GM19395 (cell line): ENCODE measurements around the gene PARD6B.
"Not testable (repeated sequence)": the region's sequence is repeated elsewhere in the genome, so short reads cannot be mapped to it uniquely, and the experiment has no call there.

Experiments used
- ATAC-seq: cut with Tn5 transposase; IDR thresholded peaks from one replicate; pipeline ENCODE4 v1.9.1; 2021; ENCODE audit warnings: mild to moderate bottlenecking, moderate library complexity; ENCODE audit not compliant: unreplicated experiment

PARD6B gene

DNA sequence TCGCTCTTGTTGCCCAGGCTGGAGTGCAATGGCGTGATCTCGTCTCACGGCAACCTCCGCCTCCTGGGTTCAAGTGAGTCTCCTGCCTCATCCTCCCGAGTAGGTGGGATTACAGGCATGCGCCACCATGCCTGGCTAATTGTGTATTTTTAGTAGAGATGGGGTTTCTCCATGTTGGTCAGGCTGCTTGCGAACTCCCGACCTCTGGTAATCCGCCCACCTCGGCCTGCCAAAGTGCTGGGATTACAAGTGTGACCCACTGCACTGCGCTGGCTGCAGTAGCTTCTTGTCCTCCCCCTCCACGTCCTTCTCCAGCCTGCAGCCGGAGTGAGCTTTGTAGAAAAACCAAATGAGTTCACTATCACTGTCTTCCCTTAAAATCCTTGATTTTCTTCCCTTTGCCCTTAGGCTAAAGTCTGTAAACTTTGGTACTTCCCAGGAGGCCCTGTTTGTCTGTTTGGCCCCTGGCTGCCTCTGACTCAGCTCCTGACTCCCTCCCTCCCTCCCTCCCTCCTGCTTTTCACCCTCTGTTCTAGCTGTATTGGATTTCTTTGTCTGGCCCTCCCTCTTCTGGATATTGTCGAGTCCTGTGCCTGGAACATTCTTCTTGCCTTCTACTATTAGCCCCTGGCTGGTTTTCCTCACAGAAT lies 12.9 kb downstream of the PARD6B start:
- no peak for ATAC-seq

- ATAC-seq: no peak
Measured at GRCh38 chr20:50745634-50746137, 14.3 kb downstream of the PARD6B start.

DNA sequence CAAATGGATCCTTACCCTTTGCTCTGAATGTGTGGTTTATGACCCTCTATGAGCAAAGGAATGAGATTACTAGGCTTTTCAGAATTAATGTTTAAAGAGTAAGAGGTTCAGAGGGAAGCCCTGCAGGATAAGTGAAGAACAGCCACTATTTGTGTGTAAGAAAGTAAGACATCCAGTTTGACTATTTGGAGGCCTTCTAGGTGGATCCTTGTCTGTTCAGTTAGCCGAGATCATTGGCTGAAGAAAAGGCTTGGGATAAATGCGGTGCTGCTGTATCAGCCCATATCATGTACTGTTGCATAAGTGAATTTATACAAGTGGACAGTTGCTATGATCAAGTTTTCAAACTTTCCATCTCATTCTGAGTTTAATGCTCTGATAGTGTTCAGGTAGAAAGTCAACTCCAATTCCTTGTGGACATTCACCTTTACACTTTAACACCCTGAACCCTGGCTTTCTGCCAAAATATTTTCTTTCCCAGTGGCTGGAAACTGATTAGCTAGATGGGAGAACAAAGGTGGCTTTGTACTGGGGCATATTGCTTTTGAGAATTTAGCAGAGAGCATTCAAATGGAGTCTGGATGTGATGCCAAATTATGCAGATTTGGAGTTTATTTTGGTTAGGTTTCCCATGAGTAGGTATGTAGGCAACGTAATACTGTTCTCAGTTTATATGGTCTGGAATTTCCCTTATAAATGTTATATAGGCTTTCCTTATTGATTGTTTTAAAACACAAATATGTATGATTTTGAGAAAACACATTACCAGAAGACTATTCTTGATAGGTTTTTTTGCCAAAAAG lies 15.0 kb downstream of the PARD6B start:
- ATAC-seq: no peak

- no peak for ATAC-seq
Measured at GRCh38 chr20:50747275-50747674, 15.9 kb downstream of the PARD6B start.

DNA sequence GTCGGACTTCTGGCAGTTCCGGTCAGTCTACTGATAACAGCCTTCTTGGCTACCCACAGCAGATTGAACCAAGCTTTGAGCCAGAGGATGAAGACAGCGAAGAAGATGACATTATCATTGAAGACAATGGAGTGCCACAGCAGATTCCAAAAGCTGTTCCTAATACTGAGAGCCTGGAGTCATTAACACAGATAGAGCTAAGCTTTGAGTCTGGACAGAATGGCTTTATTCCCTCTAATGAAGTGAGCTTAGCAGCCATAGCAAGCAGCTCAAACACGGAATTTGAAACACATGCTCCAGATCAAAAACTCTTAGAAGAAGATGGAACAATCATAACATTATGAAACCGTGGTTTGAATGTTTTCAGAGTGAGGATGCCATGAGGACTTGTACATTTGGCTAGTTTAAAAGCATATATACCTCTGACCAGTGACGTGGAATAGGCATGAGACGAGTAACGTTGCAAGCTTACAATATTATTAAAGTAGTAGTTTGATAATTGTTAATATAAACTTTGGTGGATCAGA lies 18.8 kb downstream of the PARD6B start:
- ATAC-seq: no peak

DNA sequence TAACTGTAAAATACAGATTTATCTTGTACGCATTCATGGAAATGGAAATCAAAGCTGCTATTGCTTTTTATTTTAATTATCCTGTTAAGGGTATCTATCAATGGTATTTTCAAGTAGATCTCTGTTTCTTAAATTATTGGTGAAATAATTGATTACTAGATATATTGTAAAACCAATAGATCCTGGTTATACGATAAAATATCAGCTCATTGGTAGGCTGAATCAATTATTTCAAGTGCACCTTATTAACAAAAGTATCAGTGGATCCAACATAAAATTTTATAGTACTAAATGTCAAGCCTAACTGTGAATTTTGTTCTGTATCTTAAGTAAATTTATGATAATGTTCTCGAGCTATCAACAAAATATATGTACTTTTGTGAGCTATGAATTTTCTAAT lies 21.8 kb downstream of the PARD6B start:
- ATAC-seq: no peak

- ATAC-seq: no peak
Measured at GRCh38 chr20:50754420-50754819, 23.0 kb downstream of the PARD6B start.

DNA sequence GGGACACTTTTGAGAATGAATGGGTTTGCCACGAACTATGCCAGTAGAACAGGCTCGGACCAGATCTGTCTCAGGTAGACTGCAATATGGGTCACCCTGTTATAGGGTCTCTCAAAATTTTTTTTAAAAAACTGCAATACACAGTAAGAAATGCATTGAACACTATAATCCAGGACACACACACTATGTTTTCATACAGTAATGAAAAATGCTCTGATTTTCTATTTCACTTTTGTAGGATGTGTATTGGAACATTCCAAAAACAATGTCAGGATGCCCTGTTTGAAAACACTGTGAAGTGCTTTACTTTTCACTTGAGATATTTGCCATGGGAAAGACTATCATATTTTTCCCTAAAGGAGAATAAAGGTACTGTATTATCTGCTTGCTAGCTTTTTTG lies 25.1 kb downstream of the PARD6B start:
- ATAC-seq: no peak

- no peak for ATAC-seq
Measured at GRCh38 chr20:50758469-50758868, 27.1 kb downstream of the PARD6B start.

DNA sequence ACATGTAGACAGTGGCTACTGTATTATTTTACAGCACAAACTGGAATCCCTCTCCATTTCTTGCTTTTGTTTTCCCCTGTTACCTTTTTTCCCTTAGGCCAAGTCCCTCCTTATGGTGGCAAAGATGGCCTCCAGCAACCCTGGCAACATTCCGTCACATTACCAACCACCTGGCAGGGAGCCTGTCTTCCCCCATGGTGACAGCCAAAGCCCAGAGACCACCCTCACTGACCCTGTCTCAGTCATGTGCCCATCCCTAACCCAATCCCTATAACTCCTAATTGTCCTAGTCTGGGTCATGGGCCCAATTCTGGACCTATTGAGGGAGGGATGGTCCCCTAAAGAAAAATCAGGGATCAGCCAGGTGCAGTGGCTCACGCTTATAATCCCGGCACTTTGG lies 27.6 kb downstream of the PARD6B start:
- no peak for ATAC-seq

- ATAC-seq: no peak
Measured at GRCh38 chr20:50759678-50760077, 28.3 kb downstream of the PARD6B start.

DNA sequence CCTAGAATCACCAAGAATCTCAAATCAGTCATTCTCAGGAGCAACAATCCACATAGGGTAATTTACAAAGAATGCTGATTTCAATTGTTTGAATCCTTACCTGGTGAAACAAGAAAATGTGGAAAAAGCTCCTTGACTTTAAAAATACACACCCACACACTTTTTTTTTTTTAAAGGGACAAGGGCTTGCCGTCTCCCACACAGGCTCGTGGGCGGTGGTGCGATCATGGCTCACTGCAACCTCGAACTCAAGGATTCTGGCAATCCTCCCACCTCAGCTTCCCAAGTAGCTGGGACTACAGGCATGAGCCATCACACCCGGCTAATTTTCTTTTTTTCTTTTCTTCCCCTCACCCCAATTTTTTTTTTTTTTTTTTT lies 30.7 kb downstream of the PARD6B start:
- ATAC-seq: no peak

DNA sequence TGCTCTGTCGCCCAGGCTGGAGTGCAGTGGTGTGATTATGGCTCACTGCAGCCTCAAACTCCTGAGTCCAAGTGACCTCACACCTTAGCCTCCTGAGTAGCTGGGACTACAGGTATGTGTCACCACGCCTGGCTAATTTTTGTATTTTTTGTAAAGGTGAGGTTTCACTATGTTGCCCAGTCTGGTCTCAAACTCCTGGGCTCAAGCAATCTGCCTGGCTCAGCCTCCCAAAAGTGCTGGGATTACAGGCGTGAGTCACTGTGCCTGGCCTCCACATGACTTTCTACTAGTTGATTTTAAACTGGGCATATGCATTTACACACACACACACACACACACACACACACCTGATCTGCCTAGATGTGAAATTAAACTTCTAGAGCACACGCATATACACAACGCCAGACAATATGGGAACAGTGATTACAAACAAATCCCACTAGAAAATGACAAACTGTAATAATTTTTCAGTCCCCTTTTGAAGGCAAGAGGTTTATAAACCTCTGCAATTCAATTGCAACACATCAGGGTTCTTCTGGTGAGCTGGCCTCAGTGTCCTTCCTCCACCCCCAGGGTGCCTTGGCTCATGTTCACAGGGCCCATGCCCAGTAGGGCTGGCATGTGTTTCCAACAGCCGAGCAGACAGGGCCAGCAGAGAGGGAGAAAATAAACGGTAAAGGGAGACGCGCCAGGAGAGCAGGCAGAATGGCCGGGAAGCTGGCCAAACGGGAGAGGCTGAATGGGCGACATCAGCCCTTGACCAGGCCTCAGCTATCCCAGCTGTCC lies 31.2 kb downstream of the PARD6B start:
- ATAC-seq: no peak

- ATAC-seq: not testable (repeated sequence)
Measured at GRCh38 chr20:50763550-50764458, 32.4 kb downstream of the PARD6B start.

DNA sequence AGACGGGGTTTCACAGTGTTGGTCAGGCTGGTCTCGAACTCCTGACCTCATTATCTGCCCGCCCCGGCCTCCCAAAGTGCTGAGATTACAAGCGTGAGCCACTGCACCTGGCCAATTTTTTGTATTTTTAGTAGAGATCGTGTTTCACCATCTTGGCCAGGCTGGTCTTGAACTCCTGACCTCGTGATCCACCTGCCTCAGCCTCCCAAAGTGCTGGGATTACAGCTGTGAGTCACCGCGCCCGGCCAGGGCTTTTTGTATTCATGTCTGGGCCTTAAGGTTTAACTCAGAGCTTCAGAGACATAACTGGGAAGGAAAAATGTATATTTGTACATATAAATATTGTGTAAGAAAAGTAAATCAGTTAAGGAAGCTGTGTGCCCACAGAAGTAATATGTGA lies 33.9 kb downstream of the PARD6B start:
- not testable (repeated sequence) for ATAC-seq

DNA sequence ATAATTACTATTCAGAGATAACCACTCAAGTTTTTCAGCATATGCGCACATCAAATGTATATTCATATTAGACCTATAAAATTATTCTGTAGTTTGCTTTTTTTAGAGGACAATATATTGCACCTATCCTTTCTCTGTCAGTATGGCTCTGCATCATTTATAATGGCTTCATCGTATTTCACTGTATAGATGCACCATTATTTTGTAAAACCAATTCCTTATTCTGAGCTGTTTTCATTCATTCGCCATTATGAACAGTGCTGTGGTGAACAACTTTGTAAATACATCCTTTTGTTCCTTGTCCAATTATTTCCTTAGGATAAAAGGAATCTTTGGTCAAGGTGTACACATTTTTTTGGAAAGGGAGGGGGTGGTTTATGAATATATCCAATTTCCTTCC lies 34.3 kb downstream of the PARD6B start:
- ATAC-seq: no peak

GRCh38 chr20:50766955-50767809 lies 35.8 kb downstream of the PARD6B start:
- ATAC-seq: not testable (repeated sequence)

GRCh38 chr20:50768991-50769390 lies 37.6 kb downstream of the PARD6B start:
- not testable (repeated sequence) for ATAC-seq

DNA sequence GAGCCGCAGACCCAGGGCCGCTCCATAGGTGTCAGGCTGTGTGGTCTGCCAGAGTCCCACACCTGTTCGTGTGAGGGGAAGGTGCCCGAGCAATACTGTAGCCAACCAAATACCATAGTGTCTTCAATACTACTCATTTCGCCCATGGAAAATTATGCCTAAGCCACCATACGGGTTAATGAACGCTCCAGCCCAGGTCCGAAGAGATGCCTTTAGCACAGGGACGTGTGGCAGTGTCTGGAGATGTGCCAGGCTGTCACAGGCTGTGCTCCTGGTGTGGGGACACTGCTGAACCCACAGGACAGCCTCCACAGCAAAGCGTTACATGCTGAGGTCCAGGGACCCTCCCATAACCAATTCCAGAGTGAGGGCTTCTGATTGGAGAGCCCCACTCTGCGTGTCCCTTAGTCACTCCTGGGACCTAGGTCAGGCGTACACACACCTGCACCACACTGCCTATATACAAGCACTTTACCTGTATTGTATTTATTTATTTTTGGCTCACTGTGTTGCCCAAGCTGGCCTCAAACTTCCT lies 38.2 kb downstream of the PARD6B start:
- not testable (repeated sequence) for ATAC-seq
